Nephron (organoid): ENCODE measurements around the gene KSR1.

Experiments used
- H3K27ac Mint-ChIP-seq, 3 experiments: 2 replicates each; pipeline ENCODE4 v1.8.0; 2020; ENCODE audit warnings: mixed read lengths in 3 of 3, mild to moderate bottlenecking in 2 of 3, moderate library complexity in 1 of 3
- H3K27me3 Mint-ChIP-seq: 2 replicates; pipeline ENCODE4 v1.8.0; 2021; ENCODE audit warnings: low read depth, mild to moderate bottlenecking, moderate library complexity, mixed read lengths
- H3K36me3 Mint-ChIP-seq: 2 replicates; pipeline ENCODE4 v1.8.0; 2020; ENCODE audit warnings: low read depth, mixed read lengths
- H3K4me1 Mint-ChIP-seq: 2 replicates; pipeline ENCODE4 v1.8.0; 2020; ENCODE audit warnings: mixed read lengths
- H3K4me3 Mint-ChIP-seq, 3 experiments: 2 replicates each; pipeline ENCODE4 v1.8.0; 2020; ENCODE audit warnings: mild to moderate bottlenecking in 3 of 3, mixed read lengths in 3 of 3, moderate library complexity in 2 of 3
- H3K9me3 Mint-ChIP-seq: 2 replicates; pipeline ENCODE4 v1.8.0; 2020; ENCODE audit warnings: mixed read lengths
- TF ChIP-seq, protein P1 (sequence below), 3 experiments: fragments of 200-600 bp; sonication (generic); IDR thresholded peaks; one replicate each; pipeline ENCODE4 v1.5.0; 2021; ENCODE audit warnings: antibody characterized with exemption in 3 of 3; ENCODE audit not compliant: unreplicated experiment in 3 of 3

KSR1 gene

DNA sequence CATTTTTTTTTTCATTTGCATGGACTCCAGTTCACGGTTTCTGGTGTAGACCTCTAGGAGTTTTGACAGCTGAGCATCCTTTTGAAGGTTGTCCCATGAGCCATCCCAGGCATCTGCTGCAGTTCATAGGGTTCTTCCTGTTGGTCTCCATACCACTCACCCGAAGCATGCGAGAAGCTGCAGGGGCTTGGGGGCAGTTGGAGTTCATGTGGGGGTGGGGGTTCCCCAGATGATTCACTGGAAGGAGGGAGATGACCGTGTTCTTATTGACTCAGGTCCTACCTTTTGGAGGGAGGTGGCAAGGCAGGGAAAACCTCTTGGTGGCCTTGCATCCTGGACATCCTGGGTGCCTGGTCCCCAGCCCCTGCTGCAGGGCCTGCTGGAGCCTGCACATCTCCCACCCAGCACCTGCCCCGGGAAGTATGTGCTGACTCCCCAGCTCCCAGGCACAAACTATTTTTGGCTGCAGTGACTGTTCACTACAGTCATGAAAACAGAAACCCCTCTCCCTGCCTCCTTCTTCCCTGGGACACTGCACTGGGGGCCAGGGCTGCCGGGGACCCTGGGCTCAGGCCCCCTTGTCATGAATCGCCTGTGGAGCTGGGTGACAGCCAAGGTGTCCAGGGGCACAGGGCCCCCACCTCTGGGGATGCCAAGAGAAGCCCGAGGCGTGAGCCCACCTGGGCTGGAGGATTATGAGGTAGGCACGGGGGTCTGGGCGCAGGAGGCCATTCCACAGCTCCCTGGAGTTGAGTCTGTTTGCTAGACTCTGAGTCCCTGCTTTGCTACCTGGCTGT lies 109.8 kb downstream of the KSR1 start:
- no peaks in the 10 kb centered on the region for H3K36me3 Mint-ChIP-seq
- H3K27ac Mint-ChIP-seq = peak overlapping the region; percentile 28 to 69 (median 65)
- H3K27me3 Mint-ChIP-seq = no peaks in the 10 kb centered on the region
- TF ChIP-seq, protein P1, sequence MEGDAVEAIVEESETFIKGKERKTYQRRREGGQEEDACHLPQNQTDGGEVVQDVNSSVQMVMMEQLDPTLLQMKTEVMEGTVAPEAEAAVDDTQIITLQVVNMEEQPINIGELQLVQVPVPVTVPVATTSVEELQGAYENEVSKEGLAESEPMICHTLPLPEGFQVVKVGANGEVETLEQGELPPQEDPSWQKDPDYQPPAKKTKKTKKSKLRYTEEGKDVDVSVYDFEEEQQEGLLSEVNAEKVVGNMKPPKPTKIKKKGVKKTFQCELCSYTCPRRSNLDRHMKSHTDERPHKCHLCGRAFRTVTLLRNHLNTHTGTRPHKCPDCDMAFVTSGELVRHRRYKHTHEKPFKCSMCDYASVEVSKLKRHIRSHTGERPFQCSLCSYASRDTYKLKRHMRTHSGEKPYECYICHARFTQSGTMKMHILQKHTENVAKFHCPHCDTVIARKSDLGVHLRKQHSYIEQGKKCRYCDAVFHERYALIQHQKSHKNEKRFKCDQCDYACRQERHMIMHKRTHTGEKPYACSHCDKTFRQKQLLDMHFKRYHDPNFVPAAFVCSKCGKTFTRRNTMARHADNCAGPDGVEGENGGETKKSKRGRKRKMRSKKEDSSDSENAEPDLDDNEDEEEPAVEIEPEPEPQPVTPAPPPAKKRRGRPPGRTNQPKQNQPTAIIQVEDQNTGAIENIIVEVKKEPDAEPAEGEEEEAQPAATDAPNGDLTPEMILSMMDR (IDR thresholded peaks at IDR 0.05; ENCODE audit: unreplicated experiment in 3 of 3) = no peak
- H3K9me3 Mint-ChIP-seq = no peaks in the 10 kb centered on the region
- H3K4me1 Mint-ChIP-seq = peaks cover 48% of the 10 kb centered on the region
- H3K4me3 Mint-ChIP-seq = no peak overlapping the region

DNA sequence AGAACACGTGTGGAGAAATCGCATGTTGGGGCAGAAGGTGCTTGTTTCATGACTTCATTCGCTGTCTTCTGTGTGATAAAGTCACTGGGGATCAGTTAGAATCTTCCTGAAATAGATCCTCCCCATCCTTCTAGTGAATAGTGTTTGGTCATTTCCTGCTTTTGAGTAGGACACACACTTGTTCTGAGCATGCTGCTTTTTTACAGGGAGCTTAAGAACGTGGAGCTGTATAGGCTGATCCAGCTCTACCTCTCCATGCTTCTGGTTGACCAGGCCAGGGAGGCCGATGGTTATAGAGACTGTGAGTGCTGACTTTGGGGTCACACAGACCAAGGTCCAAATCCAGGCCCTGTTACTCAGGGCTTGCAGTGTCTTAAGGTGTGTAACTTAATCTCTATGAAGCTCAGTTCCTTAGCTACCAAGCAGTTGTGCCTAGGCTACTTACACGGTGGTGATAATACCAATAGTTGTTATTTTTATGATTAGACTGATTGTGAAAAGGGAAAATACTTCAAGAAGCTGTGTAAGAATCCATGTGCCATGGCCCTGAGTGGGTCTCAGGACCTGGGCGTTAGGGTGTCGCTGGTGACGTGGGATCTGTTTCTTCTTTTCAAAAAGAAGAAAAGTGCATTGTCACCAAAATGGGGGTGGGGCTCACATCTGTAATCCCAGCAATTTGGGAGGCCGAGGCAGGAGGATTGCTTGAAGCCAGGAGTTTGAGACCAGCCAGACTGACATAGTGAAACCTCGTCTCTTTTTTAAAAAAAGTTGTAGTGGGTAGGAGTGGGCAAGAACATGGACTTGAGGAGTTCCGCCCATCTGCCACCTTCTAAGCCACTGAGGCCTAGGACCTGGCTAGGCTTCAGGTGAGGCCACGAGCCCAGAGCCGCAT lies 110.7 kb downstream of the KSR1 start:
- Mint-ChIP-seq H3K4me1 (peaks cover 51% of the 10 kb centered on the region), H3K9me3 (no peaks in the 10 kb centered on the region), H3K27ac (peak overlapping the region; percentile 28 to 69 (median 65)), H3K4me3 (no peak overlapping the region), H3K27me3 (no peaks in the 10 kb centered on the region), H3K36me3 (no peaks in the 10 kb centered on the region)
- TF ChIP-seq, protein P1 (IDR thresholded peaks at IDR 0.05; ENCODE audit: unreplicated experiment in 3 of 3) = no peak

DNA sequence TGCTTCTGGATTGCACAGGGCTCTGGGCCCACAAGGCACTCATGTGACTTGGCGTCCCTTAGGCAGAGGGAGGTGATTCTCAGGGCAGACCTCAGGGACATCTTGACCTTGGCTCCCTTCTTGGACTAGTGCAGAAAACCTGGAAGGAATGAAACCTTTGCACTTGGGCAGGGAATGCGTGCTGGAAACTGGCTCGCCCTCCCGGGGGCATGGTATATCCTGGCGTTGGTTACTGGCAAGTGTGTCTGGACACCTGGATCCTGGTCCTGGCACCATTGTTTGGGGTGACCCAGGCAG lies 111.3 kb downstream of the KSR1 start:
- Mint-ChIP-seq H3K4me1 (peaks cover 54% of the 10 kb centered on the region), H3K27ac (no peak overlapping the region), H3K4me3 (no peak overlapping the region), H3K9me3 (no peaks in the 10 kb centered on the region), H3K27me3 (no peaks in the 10 kb centered on the region), H3K36me3 (no peaks in the 10 kb centered on the region)
- TF ChIP-seq, protein P1 (IDR thresholded peaks at IDR 0.05; ENCODE audit: unreplicated experiment in 3 of 3) = no peak

DNA sequence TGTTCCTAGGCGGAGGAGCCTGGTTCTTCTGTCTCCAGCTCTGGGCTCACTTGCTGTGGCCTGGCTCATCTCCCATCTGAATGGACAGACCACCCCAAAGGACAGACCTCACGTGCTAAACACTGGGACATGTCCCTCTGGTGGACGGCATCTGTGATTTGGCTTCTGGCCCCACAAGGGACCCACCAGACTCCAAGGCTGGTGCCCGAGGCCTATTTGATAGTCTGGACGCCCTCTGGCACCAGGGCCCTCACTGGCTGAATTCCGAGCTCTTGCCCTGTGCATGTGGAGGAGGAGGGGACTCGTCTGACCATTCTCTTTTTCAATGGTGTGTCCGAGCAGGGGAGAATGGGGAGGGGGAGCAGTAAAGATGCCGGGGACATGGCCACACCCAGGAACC lies 112.0 kb downstream of the KSR1 start:
- TF ChIP-seq, protein P1 (IDR thresholded peaks at IDR 0.05; ENCODE audit: unreplicated experiment in 3 of 3) = no peak
- H3K36me3 Mint-ChIP-seq = no peaks in the 10 kb centered on the region

DNA sequence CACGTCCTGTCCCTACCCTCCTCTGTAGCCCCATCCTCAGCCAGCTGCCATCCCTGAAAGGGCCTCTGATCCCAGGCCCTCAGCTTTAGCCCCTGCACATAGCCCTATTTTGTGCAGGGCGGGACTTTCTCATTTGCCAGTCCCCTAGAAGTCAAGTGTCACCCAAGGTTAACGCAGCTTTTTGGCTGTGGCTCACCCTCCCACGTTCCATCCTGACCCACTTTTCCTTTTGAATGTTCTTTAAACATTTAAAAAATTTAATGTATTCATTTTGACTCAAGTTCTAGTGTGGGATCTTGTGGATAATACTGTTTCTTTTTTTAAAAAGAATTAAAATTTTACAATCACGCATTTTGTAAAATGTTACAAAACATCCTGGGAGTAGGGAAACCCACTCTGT lies 112.6 kb downstream of the KSR1 start:
- no peaks in the 10 kb centered on the region for H3K9me3 Mint-ChIP-seq
- no peaks in the 10 kb centered on the region for H3K27me3 Mint-ChIP-seq
- H3K27ac Mint-ChIP-seq = peak overlapping the region in 2 of 3 experiments; percentile 35 to 65
- no peak overlapping the region for H3K4me3 Mint-ChIP-seq
- no peaks in the 10 kb centered on the region for H3K36me3 Mint-ChIP-seq
- TF ChIP-seq, protein P1 (IDR thresholded peaks at IDR 0.05; ENCODE audit: unreplicated experiment in 3 of 3) = no peak
- H3K4me1 Mint-ChIP-seq = peaks cover 59% of the 10 kb centered on the region

More for the DNA sequence above, 112.0 kb downstream of the KSR1 start:
- Mint-ChIP-seq H3K4me3 (no peak overlapping the region), H3K27me3 (no peaks in the 10 kb centered on the region), H3K9me3 (no peaks in the 10 kb centered on the region), H3K27ac (peak overlapping the region in 2 of 3 experiments; percentile 35 to 65), H3K4me1 (peaks cover 55% of the 10 kb centered on the region)
